ENCODE measurements around the gene OR6B3. TPM values are rescaled to one million over a fixed set of nuclear protein-coding genes. Genes with fewer than 3 reads are reported as not detected.

OR6B3 gene
- total and polyA plus RNA-seq, 12 donors = not detected

DNA sequence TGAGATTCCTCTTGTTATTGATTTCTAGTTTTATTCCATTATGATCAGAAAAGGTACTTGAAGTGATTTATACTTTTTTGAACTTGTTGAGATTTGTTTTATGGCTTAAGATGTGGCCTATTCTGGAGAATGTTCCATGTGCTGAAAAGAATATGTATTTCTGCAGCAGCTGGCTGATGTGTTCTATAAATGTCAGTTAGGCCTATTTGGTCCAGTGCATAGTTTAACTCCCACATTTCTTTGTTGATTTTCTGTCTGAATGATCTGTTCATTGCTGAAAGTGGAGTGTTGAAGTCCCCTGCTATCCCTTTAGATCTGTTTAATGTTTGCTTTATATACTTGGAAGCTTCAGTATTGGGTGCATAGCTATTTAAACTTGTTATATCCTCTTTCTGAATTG is 16.0 kb downstream of the OR6B3 start:
- ATAC-seq (no peak), DNase-seq (no peak)
- Histone ChIP-seq H3K27ac (no peak overlapping the region), H3K4me1 (no peaks in the 10 kb centered on the region), H3K9me3 (no peaks in the 10 kb centered on the region), H3K4me3 (no peak overlapping the region), H3K36me3 (no peaks in the 10 kb centered on the region), H3K27me3 (peaks cover 0 to 72% (median 39%) of the 10 kb centered on the region in 7 donors)
- no peak for TF ChIP-seq CTCF (IDR thresholded peaks at IDR 0.05)
- intact Hi-C loops (cut with DNase I) = no loop called here

- Histone ChIP-seq H3K36me3 (no peaks in the 10 kb centered on the region), H3K27ac (no peak overlapping the region), H3K4me3 (no peak overlapping the region), H3K27me3 (peaks cover 0 to 46% (median 16%) of the 10 kb centered on the region in 7 donors), H3K4me1 (no peaks in the 10 kb centered on the region), H3K9me3 (peaks cover 0 to 3% (median 0%) of the 10 kb centered on the region in 11 donors)
- no peak for TF ChIP-seq CTCF (IDR thresholded peaks at IDR 0.05)
- intact Hi-C loops (cut with DNase I) = loop anchor here in 1 of 10 donors (1.0 kb wide), 1 partner anchor 26 kb away; no protein-coding TSS in a partner anchor
- WGBS, 2 donors = 24 to 26% methylated on average over 5 of the region's 5 CpGs
- DNase-seq = no peak
- no peak for ATAC-seq
These were observed 20.0 kb downstream of the OR6B3 start for GRCh38 chr2:240033330-240033678.

DNA sequence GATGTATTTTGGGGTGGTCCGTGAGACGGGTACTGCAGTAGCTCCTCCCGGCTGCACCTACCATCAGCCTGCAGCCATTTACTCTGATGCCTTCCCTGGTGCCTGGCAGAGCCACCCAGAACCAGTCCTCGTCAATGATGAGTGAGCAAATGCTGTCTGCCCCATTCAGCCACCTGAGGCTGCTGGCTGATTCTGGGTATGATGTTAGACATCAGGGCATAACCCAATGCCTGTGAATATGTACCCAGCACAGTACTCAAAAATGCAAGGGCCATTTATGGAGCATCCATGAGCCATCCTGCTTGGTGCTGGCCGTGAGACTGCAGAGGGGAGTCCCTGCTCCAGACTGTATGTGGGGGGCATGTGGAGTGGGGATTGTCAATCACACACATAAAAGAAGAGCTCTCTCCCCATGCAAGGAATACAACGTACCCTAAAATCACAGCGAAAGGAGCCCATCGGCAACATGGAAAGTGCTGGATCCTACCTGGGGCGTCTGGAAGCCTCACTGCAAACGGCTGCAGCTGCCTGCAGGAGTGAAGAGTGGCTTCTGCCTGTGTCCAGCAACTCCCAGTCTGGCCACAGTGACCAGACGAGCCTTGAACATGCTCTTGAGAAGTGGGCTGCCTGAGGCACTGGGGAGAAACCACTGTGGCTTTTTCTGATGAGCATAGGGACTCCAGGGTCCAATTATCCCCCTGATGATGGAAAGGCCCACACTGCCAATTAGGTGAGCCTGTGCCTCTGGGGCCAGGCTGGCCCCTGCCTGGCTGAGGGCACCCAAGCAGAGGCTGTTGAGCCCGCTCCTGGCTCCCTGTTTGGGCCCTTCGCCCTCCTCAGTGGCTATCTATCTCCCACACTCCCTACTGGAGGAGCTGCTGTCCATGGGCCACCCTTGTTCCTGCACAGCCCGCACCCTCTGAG is 20.7 kb downstream of the OR6B3 start:
- no peak for DNase-seq
- intact Hi-C loops (cut with DNase I) = loop anchor here in 1 of 10 donors (1.0 kb wide), 1 partner anchor 27 kb away; no protein-coding TSS in a partner anchor
- Histone ChIP-seq H3K27me3 (peaks cover 0 to 42% (median 16%) of the 10 kb centered on the region in 7 donors), H3K27ac (no peak overlapping the region), H3K36me3 (no peaks in the 10 kb centered on the region), H3K4me3 (no peak overlapping the region), H3K4me1 (no peaks in the 10 kb centered on the region), H3K9me3 (peaks cover 0 to 5% (median 0%) of the 10 kb centered on the region in 11 donors)
- WGBS, 2 donors = 65 to 71% methylated on average over 14 of the region's 14 CpGs
- TF ChIP-seq CTCF (IDR thresholded peaks at IDR 0.05) = no peak
- ATAC-seq = no peak

DNA sequence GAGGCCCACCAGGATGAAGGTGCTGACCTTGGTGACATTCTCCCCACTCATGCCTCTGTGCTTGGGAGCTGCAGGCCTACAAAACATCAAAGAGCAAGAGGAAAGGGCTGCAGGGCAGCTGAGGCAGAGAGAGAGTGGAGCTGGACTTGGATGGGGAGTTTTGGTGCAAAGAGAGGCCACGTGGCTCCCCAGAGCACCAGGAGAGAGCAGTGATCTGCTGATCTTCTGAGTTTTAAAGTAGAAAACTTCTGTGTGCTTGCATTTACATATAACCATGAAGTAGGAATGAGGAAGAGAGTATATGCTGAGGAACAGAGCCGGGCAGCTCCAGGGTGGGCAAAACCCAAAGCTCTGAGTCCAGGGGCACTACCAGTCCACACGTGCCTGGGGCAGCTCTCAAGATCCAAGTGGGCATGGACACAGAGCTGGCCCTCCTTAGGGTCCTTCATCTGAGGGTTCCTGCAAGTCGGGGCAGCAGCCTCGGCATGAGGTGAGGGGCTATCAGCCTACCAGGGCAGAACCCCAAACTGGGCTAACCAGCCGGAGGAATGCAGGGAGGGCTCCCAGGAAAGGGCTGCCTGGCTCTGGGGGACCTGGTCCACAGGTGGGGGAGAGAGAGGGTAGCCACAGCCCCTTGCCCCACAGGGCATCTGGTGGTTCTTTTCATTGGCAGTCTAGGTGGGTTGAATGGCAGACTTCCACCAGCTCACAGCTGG is 22.8 kb downstream of the OR6B3 start, which contains the start of gene OR6B2:
Gene OR6B2, minus strand, starts transcription at position 51 of the 716 bp plus-strand sequence. Its CDS starts 0 bp downstream, at position 51.
- peak in 1 of 8 donors; percentile 16 for ATAC-seq
- WGBS, 2 donors = 60 to 71% methylated on average over 6 of the region's 6 CpGs

More for the DNA sequence above, 22.8 kb downstream of the OR6B3 start, which contains the start of gene OR6B2:
- Histone ChIP-seq H3K9me3 (peaks cover 0 to 5% (median 0%) of the 10 kb centered on the region in 11 donors), H3K4me3 (no peak within 1 kb of the TSS), H3K27ac (no peak within 1 kb of the TSS), H3K27me3 (peaks cover 0 to 33% (median 16%) of the 10 kb centered on the region in 7 donors), H3K36me3 (no peaks in the 10 kb centered on the region), H3K4me1 (peaks cover 0 to 4% (median 0%) of the 10 kb centered on the region in 9 donors)
- intact Hi-C loops (cut with DNase I) = no loop called here
- DNase-seq = no peak
- TF ChIP-seq CTCF (IDR thresholded peaks at IDR 0.05) = no peak

All from heart right ventricle (tissue), 16 donors.